Epidermal melanocyte (primary cell): ENCODE results near the gene CST5.
"Not testable (repeated sequence)": the region's sequence is repeated elsewhere in the genome, so short reads cannot be mapped to it uniquely, and the experiment has no call there.

Source experiments
- DNase-seq: peaks from one replicate; pipeline ENCODE4 v3.0.0; 2011; ENCODE audit warnings: low spot score; ENCODE audit not compliant: insufficient read length

The CST5 gene

GRCh38 chr20:23879328-23879798, at the start of gene CST5:
Gene CST5, minus strand, starts transcription at chr20:23879748. Its CDS starts 72 bp downstream, at chr20:23879676.
- no peak for DNase-seq

- no peak for DNase-seq
Measured at GRCh38 chr20:23928788-23929187, 49.2 kb upstream of the CST5 start.

GRCh38 chr20:23928353-23928752, 48.8 kb upstream of the CST5 start:
- no peak for DNase-seq

- DNase-seq, result no peak
Measured at GRCh38 chr20:23926944-23927872, 47.7 kb upstream of the CST5 start.

GRCh38 chr20:23926526-23926880, 47.0 kb upstream of the CST5 start:
- DNase-seq, result no peak

- DNase-seq, result no peak
Measured at GRCh38 chr20:23925789-23926525, 46.4 kb upstream of the CST5 start.

- no peak for DNase-seq
Measured at GRCh38 chr20:23924751-23925150, 45.2 kb upstream of the CST5 start.

- no peak for DNase-seq
Measured at GRCh38 chr20:23923891-23924435, 44.4 kb upstream of the CST5 start.

- no peak for DNase-seq
Measured at GRCh38 chr20:23923311-23923710, 43.8 kb upstream of the CST5 start.

GRCh38 chr20:23920408-23921325, 41.1 kb upstream of the CST5 start:
- no peak for DNase-seq

- DNase-seq, result no peak
Measured at GRCh38 chr20:23918896-23919295, 39.3 kb upstream of the CST5 start.

- DNase-seq, result no peak
Measured at GRCh38 chr20:23918101-23918862, 38.7 kb upstream of the CST5 start.

- no peak for DNase-seq
Measured at GRCh38 chr20:23917024-23917725, 37.6 kb upstream of the CST5 start.

- DNase-seq, result no peak
Measured at GRCh38 chr20:23915844-23916243, 36.3 kb upstream of the CST5 start.

GRCh38 chr20:23914469-23914868, 34.9 kb upstream of the CST5 start:
- DNase-seq, result not testable (repeated sequence)

GRCh38 chr20:23910210-23910609, 30.7 kb upstream of the CST5 start:
- no peak for DNase-seq

GRCh38 chr20:23909390-23909789, 29.8 kb upstream of the CST5 start:
- DNase-seq, result no peak

- DNase-seq, result no peak
Measured at GRCh38 chr20:23907579-23907978, 28.0 kb upstream of the CST5 start.

- DNase-seq, result not testable (repeated sequence)
Measured at GRCh38 chr20:23902396-23902795, 22.8 kb upstream of the CST5 start.

- DNase-seq, result not testable (repeated sequence)
Measured at GRCh38 chr20:23890867-23891266, 11.3 kb upstream of the CST5 start.
